IgD-negative memory B cell (primary cell): ENCODE data around the gene DCC. TPM values are rescaled to one million over a fixed set of nuclear protein-coding genes. Genes with fewer than 3 reads are reported as not detected.

Experiments
- H3K27ac Mint-ChIP-seq, 3 donors: one replicate each; pipeline ENCODE4 v1.8.0; 2020 to 2022; ENCODE audit warnings: mild to moderate bottlenecking in 3 of 3, mixed read lengths in 3 of 3, moderate library complexity in 1 of 3
- H3K27me3 Mint-ChIP-seq: one replicate; pipeline ENCODE4 v1.8.0; 2021; ENCODE audit warnings: mixed read lengths
- H3K36me3 Mint-ChIP-seq: one replicate; pipeline ENCODE4 v1.8.0; 2020; ENCODE audit warnings: mild to moderate bottlenecking, mixed read lengths
- H3K4me1 Mint-ChIP-seq, 3 donors: one replicate each; pipeline ENCODE4 v1.8.0; 2020 to 2022; ENCODE audit warnings: mixed read lengths in 3 of 3, mild to moderate bottlenecking in 1 of 3
- H3K4me3 Mint-ChIP-seq, 4 donors: one replicate each; pipeline ENCODE4 v1.8.0; 2020 to 2022; ENCODE audit warnings: mild to moderate bottlenecking in 4 of 4, mixed read lengths in 4 of 4, moderate library complexity in 3 of 4
- H3K9me3 Mint-ChIP-seq, 3 donors: one replicate each; pipeline ENCODE4 v1.8.0; 2020 to 2021; ENCODE audit warnings: mixed read lengths in 3 of 3, mild to moderate bottlenecking in 1 of 3
- polyA plus RNA-seq: library from polyadenylated mRNA; unstranded; fragments of 300-500 nt; fragmentation: Illumina TruSeq; gene quantifications from one replicate; pipeline ENCODE4 v1.2.3, GENCODE V29; 2021

The DCC gene
- polyA plus RNA-seq, 1 donor from 2014 or later: not detected

- H3K4me1 Mint-ChIP-seq: no peaks in the 10 kb centered on the region
- H3K9me3 Mint-ChIP-seq: peaks cover 0 to 5% (median 0%) of the 10 kb centered on the region in 3 donors
- H3K36me3 Mint-ChIP-seq: no peaks in the 10 kb centered on the region
- no peaks in the 10 kb centered on the region for H3K27me3 Mint-ChIP-seq
- no peak overlapping the region for H3K4me3 Mint-ChIP-seq
- no peak overlapping the region for H3K27ac Mint-ChIP-seq
Observed at GRCh38 chr18:52605345-52605744, 265.3 kb downstream of the DCC start.

GRCh38 chr18:52607985-52608384 lies 268.0 kb downstream of the DCC start:
- Mint-ChIP-seq H3K4me3 (no peak overlapping the region), H3K27me3 (no peaks in the 10 kb centered on the region), H3K36me3 (no peaks in the 10 kb centered on the region), H3K27ac (no peak overlapping the region), H3K9me3 (peaks cover 0 to 8% (median 0%) of the 10 kb centered on the region in 3 donors), H3K4me1 (no peaks in the 10 kb centered on the region)

- Mint-ChIP-seq H3K9me3 (peaks cover 0 to 8% (median 0%) of the 10 kb centered on the region in 3 donors), H3K27ac (no peak overlapping the region), H3K36me3 (no peaks in the 10 kb centered on the region), H3K4me3 (no peak overlapping the region), H3K4me1 (no peaks in the 10 kb centered on the region), H3K27me3 (no peaks in the 10 kb centered on the region)
Observed at GRCh38 chr18:52610451-52611115, 270.6 kb downstream of the DCC start.

GRCh38 chr18:52612406-52612805 lies 272.4 kb downstream of the DCC start:
- Mint-ChIP-seq H3K4me3 (no peak overlapping the region), H3K9me3 (peaks cover 0 to 8% (median 0%) of the 10 kb centered on the region in 3 donors), H3K27me3 (no peaks in the 10 kb centered on the region), H3K36me3 (no peaks in the 10 kb centered on the region), H3K4me1 (no peaks in the 10 kb centered on the region), H3K27ac (no peak overlapping the region)

GRCh38 chr18:52615321-52615720 lies 275.3 kb downstream of the DCC start:
- H3K9me3 Mint-ChIP-seq: peaks cover 0 to 3% (median 0%) of the 10 kb centered on the region in 3 donors
- H3K27ac Mint-ChIP-seq: no peak overlapping the region
- no peak overlapping the region for H3K4me3 Mint-ChIP-seq
- H3K27me3 Mint-ChIP-seq: no peaks in the 10 kb centered on the region
- H3K4me1 Mint-ChIP-seq: no peaks in the 10 kb centered on the region
- H3K36me3 Mint-ChIP-seq: no peaks in the 10 kb centered on the region

- Mint-ChIP-seq H3K27ac (no peak overlapping the region), H3K36me3 (no peaks in the 10 kb centered on the region), H3K4me3 (no peak overlapping the region), H3K4me1 (no peaks in the 10 kb centered on the region), H3K27me3 (no peaks in the 10 kb centered on the region), H3K9me3 (peaks cover 0 to 3% (median 0%) of the 10 kb centered on the region in 3 donors)
Observed at GRCh38 chr18:52615943-52616342, 275.9 kb downstream of the DCC start.

- no peak overlapping the region for H3K27ac Mint-ChIP-seq
- H3K4me3 Mint-ChIP-seq: no peak overlapping the region
- H3K4me1 Mint-ChIP-seq: no peaks in the 10 kb centered on the region
- H3K36me3 Mint-ChIP-seq: no peaks in the 10 kb centered on the region
- peaks cover 0 to 3% (median 0%) of the 10 kb centered on the region in 3 donors for H3K9me3 Mint-ChIP-seq
- H3K27me3 Mint-ChIP-seq: no peaks in the 10 kb centered on the region
Observed at GRCh38 chr18:52617931-52618330, 277.9 kb downstream of the DCC start.

GRCh38 chr18:52620926-52621439 lies 281.0 kb downstream of the DCC start:
- Mint-ChIP-seq H3K4me1 (no peaks in the 10 kb centered on the region), H3K36me3 (no peaks in the 10 kb centered on the region), H3K9me3 (peaks cover 0 to 3% (median 0%) of the 10 kb centered on the region in 3 donors), H3K27me3 (no peaks in the 10 kb centered on the region), H3K4me3 (no peak overlapping the region), H3K27ac (no peak overlapping the region)

- Mint-ChIP-seq H3K27ac (no peak overlapping the region), H3K36me3 (no peaks in the 10 kb centered on the region), H3K4me3 (no peak overlapping the region), H3K4me1 (no peaks in the 10 kb centered on the region), H3K9me3 (peaks cover 0 to 3% (median 2%) of the 10 kb centered on the region in 3 donors), H3K27me3 (no peaks in the 10 kb centered on the region)
Observed at GRCh38 chr18:52624702-52625101, 284.7 kb downstream of the DCC start.

GRCh38 chr18:52636536-52636935 lies 296.5 kb downstream of the DCC start:
- Mint-ChIP-seq H3K4me1 (no peaks in the 10 kb centered on the region), H3K4me3 (no peak overlapping the region), H3K27ac (no peak overlapping the region), H3K36me3 (no peaks in the 10 kb centered on the region), H3K9me3 (peaks cover 0 to 10% (median 1%) of the 10 kb centered on the region in 3 donors), H3K27me3 (no peaks in the 10 kb centered on the region)

GRCh38 chr18:52648201-52648600 lies 308.2 kb downstream of the DCC start:
- Mint-ChIP-seq H3K4me1 (no peaks in the 10 kb centered on the region), H3K4me3 (no peak overlapping the region), H3K9me3 (peaks cover 0 to 7% (median 4%) of the 10 kb centered on the region in 3 donors), H3K27ac (no peak overlapping the region), H3K27me3 (no peaks in the 10 kb centered on the region), H3K36me3 (no peaks in the 10 kb centered on the region)

- Mint-ChIP-seq H3K27me3 (no peaks in the 10 kb centered on the region), H3K4me3 (no peak overlapping the region), H3K27ac (no peak overlapping the region), H3K4me1 (no peaks in the 10 kb centered on the region), H3K36me3 (no peaks in the 10 kb centered on the region), H3K9me3 (peaks cover 0 to 4% (median 2%) of the 10 kb centered on the region in 3 donors)
Observed at GRCh38 chr18:52652391-52652790, 312.4 kb downstream of the DCC start.

GRCh38 chr18:52657043-52657805 lies 317.2 kb downstream of the DCC start:
- Mint-ChIP-seq H3K27me3 (no peaks in the 10 kb centered on the region), H3K36me3 (no peaks in the 10 kb centered on the region), H3K4me3 (no peak overlapping the region), H3K27ac (no peak overlapping the region), H3K4me1 (no peaks in the 10 kb centered on the region), H3K9me3 (peaks cover 0 to 9% (median 1%) of the 10 kb centered on the region in 3 donors)

GRCh38 chr18:52667463-52668065 lies 327.6 kb downstream of the DCC start:
- Mint-ChIP-seq H3K9me3 (peaks cover 3 to 5% (median 5%) of the 10 kb centered on the region in 3 donors), H3K4me3 (no peak overlapping the region), H3K36me3 (peaks cover 2% of the 10 kb centered on the region), H3K27ac (no peak overlapping the region), H3K4me1 (no peaks in the 10 kb centered on the region), H3K27me3 (no peaks in the 10 kb centered on the region)

- Mint-ChIP-seq H3K27me3 (no peaks in the 10 kb centered on the region), H3K4me1 (no peaks in the 10 kb centered on the region), H3K27ac (no peak overlapping the region), H3K4me3 (no peak overlapping the region), H3K36me3 (peaks cover 2% of the 10 kb centered on the region), H3K9me3 (peaks cover 0 to 6% (median 5%) of the 10 kb centered on the region in 3 donors)
Observed at GRCh38 chr18:52670896-52671295, 330.9 kb downstream of the DCC start.
